Sciatic nerve (tissue), 2 donors: ENCODE results near the gene GPR158. TPM values are rescaled to one million over a fixed set of nuclear protein-coding genes. Genes with fewer than 3 reads are reported as not detected.
"Not testable (repeated sequence)": the region's sequence is repeated elsewhere in the genome, so short reads cannot be mapped to it uniquely, and the experiment has no call there.

Experiments
- ATAC-seq: fragments of 200-7000 bp; cut with Tn5 transposase; one replicate; pipeline ENCODE4 v1.9.1; 2020; ENCODE audit warnings: mild to moderate bottlenecking, moderate library complexity
- DNase-seq: peaks from one replicate; pipeline ENCODE4 v3.0.0-alpha.2; 2020; ENCODE audit warnings: low spot score
- intact Hi-C: fragments of 100-400 bp; cut with DNase I; formaldehyde crosslinking; loops from one replicate; pipeline ENCODE4 v1.14.2; 2022
- total RNA-seq: library from RNA; stranded (reverse); fragmentation: NEBNext Ultra II Directional; extraction: Animal tissue kit (Norgen Biotek cat#: 25700); gene quantifications from one replicate; pipeline ENCODE4 v1.2.1, GENCODE V29; 2021
- donor health status: DM: no; HTN: no; CAD: no.
- donor health status: DM: no; HTN: no; CAD: no.

Gene GPR158, protein sequence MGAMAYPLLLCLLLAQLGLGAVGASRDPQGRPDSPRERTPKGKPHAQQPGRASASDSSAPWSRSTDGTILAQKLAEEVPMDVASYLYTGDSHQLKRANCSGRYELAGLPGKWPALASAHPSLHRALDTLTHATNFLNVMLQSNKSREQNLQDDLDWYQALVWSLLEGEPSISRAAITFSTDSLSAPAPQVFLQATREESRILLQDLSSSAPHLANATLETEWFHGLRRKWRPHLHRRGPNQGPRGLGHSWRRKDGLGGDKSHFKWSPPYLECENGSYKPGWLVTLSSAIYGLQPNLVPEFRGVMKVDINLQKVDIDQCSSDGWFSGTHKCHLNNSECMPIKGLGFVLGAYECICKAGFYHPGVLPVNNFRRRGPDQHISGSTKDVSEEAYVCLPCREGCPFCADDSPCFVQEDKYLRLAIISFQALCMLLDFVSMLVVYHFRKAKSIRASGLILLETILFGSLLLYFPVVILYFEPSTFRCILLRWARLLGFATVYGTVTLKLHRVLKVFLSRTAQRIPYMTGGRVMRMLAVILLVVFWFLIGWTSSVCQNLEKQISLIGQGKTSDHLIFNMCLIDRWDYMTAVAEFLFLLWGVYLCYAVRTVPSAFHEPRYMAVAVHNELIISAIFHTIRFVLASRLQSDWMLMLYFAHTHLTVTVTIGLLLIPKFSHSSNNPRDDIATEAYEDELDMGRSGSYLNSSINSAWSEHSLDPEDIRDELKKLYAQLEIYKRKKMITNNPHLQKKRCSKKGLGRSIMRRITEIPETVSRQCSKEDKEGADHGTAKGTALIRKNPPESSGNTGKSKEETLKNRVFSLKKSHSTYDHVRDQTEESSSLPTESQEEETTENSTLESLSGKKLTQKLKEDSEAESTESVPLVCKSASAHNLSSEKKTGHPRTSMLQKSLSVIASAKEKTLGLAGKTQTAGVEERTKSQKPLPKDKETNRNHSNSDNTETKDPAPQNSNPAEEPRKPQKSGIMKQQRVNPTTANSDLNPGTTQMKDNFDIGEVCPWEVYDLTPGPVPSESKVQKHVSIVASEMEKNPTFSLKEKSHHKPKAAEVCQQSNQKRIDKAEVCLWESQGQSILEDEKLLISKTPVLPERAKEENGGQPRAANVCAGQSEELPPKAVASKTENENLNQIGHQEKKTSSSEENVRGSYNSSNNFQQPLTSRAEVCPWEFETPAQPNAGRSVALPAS (N-terminal part only)
- total RNA-seq = 0.04 TPM

DNA sequence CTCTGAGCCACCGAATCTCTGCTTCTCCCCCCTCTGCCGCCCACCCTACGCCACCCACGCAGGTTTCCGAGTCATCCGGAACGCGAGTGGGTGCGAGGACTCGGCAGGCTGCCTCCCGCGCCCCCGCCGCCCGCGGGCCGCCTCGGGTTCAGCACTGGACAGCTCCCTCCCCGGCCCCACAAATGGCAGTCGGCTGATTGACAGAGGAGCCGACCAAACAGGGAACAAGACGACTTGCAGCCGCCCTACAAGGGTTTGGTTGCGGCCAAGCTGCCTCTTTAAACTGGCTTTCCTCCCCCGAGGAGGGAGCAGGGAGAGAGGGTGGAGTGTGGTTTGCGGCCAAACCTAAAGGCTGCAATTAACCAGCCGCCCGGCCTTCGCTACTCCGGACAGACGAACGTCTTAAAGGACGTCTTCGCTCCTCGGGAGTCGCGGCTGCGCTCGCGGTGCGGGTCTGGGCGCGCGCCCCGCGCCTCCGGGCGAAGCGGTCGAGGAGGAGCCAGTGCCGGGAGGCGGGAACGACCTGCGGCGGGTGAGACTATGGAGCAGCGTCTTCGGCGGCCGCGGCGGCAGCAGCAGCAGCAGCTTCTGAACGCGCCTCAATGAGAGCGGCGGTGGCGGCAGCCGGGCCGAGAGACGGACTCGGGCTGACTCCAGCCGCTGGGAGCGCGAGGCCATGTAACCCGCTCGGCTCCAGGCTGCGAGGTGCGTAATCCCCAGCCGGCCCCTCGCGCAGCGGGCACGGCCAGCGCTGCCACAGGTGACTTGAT, at the start of gene GPR158:
TSS of gene GPR158 (plus strand) at position 541 of the 770 bp plus-strand sequence. CDS start 420 bp downstream, outside the sequence.
- DNase-seq (peak; percentile 82), ATAC-seq (peak; percentile 88)
- intact Hi-C loops = no loop called here

DNA sequence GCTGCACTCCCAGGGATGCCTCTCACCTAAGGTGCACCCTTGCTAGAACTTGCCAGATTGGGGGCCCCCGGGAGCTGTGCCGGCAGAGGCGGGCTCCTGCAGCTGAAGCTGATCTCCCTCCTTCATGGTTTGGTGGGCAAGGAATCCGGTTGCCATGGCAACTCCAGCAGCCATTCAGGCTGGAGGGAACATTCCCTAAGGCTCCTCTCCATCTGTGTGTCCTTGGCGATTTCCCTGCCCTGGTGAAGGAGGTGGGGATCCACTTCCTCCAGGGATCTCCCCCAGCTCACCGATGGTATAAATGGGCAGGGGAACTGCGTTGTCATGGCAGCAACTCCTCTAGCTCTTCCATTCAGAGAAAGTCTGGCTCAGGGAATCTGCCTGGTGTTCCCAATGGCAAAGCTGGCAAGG, 49.6 kb upstream of the GPR158 start:
- intact Hi-C loops = no loop called here
- ATAC-seq (no peak), DNase-seq (no peak)

DNA sequence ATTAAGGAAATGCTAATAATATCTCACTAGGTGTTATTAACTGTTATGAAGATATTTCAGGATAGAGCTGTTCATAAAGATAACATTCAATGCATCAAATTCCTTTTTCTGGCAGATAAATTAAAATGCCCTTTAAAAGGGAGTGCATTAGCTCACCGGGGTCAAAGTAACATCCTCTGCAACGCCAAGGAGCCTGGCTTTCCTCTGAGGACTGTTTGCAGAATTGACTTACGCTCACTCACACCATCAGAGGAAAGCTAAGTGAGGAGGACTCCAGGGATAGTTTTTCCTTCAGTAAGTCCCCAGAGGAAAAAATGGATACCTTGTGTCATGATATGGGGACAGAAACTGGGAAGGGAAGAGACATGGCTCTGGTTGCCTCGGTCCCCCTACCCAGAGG, 45.2 kb upstream of the GPR158 start:
- DNase-seq (no peak), ATAC-seq (no peak)
- intact Hi-C loops = no loop called here

DNA sequence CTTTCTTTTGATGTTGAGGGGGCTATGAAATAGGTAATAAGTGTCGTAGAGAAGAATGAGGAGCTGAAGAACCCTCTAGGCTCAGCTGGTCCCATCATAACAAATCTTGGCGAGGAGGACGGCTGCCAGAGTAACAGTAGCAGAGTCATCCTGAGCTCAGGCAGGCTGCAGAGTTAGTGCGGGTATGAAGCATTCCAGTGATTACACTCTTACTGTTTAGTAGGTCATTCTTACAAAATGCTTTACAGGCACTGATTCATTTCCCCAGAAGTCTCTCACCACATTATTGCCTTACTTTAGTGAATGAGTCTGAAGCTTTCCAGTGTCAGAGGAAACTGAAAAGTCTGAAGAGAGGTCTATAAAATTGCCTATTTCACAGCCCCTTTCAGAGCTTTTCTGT, 43.9 kb upstream of the GPR158 start:
- ATAC-seq (no peak), DNase-seq (no peak)

DNA sequence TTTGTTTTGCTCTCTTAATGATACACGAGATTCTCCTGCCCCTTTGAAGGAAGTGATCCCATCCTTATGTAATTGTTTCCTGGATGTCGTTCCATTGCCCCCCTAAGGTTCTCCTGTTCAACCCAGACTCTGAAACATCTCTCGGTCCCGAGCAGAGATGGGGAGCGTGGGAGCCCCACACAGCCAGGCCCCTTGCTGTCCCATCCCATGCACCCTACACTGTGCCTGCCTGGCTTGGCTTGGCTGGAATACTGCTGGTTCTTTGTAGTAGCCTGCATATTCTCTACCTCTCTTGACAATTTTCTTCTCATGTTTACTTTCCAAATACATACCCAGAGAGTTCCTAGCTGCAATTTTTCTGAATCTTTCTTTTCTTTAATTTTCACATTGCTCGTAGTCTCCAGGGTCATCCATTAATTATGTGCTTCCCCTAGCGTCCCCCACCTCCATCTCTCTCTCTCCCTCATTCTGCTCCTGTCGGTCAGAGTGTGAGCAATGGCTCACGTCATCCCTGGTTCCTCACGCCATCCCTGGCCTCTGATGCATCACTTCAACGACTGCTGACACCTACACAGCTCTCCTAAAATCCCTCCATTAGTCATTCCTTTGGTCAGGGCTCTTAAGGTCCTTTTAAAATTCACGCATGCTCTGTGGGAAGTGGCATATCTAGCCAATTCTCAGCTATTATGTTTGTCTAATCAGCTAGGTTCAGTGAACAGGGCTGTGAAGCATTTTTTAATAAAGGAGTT, 32.5 kb upstream of the GPR158 start:
- DNase-seq (no peak), ATAC-seq (no peak)
- intact Hi-C loops = no loop called here

More for the DNA sequence above, 43.9 kb upstream of the GPR158 start:
- intact Hi-C loops = no loop called here

DNA sequence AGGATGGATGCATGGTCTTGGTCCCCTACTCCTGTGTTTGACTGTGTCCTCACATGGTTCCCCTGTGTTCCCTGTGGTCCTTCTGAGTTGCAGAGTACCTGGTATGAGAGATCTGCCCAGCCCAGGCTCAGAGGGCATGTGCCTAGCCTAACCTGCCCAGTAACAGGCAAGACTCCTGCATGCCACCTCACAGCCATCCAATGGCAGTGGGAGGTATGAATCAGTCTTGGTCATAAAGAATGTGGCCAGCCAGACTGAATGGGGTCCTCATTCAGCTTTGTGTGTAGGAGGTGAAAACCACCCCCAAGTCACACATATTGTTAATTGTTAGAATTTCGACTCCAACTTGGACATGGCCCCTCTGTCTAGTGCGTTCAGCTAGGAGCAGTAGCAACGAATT, 17.2 kb upstream of the GPR158 start:
- DNase-seq (no peak), ATAC-seq (no peak)
- intact Hi-C loops = no loop called here

DNA sequence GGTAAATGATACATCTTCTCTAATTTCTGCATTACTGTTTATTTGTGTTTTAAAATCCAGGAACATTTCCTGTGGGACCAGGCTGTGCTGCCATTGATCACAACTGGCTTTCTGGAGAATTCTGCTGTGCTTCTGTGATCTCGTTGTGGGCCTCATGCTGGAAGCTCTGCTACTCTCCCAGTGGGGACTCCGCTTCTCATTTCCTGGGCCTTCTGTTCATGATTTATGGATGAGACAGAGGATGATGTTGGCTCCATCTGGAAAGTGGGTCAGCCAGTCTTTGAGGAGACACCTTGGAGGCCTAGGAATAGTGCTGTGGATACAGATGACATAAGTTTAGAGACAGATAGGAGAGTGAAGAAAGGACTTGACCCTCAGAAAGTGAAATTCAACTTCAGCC, 15.2 kb upstream of the GPR158 start:
- ATAC-seq (no peak), DNase-seq (no peak)
- intact Hi-C loops = no loop called here

DNA sequence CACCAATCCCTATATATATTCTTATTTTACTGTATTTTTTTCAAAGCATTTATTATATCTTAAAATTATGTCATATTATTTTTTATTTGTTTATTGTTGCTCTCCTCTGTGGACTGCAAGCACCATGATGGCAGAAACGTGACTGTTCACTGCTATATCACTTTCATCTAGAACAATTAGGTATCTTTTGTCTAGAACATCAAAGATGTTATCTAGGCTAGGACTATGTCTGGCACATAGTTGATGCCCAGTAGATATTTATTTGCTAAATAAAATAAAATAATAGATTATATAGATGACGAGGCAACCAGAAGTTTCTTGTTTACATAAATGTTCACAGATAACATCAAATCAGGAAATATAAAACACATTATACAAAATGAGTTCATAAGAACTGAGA, 12.4 kb upstream of the GPR158 start:
- intact Hi-C loops = no loop called here
- ATAC-seq = no peak
- no peak for DNase-seq

DNA sequence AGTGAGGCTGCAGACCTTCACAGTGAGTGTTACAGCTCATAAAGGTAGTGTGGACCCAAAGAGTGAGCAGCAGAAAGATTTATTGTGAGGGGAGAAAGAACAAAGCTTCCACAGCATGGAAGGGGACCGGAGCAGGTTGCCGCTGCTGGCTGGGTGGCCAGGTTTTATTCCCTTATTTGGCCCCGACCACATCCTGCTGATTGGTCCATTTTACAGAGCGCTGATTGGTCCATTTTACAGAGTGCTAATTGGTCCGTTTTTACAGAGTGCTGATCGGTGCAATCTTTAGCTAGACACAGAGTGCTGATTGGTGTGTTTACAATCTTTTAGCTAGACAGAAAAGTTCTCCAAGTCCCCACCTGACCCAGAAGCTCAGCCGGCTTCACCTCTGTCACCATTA, 11.3 kb upstream of the GPR158 start:
- DNase-seq, intact Hi-C loops, ATAC-seq: not testable (repeated sequence)

DNA sequence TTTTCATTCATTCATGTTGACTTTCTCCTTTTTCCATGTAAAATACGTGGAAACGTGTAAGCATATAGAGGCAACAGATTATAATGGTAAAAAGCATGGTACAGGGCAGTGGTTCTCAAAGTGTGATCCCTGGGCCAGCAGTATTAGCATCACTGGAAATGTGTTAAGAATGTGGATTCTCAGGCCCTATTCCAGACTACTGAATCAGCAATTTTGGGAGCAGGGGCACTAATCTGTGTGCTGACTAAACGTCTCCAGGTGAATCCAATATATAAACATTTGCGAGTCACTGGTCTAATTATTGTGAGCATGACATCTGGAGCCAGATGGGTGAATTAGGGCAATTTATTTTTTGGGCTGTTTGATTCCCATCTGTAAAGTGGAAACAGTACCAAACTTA, 5.1 kb upstream of the GPR158 start:
- DNase-seq (no peak), ATAC-seq (no peak)
- intact Hi-C loops = no loop called here

DNA sequence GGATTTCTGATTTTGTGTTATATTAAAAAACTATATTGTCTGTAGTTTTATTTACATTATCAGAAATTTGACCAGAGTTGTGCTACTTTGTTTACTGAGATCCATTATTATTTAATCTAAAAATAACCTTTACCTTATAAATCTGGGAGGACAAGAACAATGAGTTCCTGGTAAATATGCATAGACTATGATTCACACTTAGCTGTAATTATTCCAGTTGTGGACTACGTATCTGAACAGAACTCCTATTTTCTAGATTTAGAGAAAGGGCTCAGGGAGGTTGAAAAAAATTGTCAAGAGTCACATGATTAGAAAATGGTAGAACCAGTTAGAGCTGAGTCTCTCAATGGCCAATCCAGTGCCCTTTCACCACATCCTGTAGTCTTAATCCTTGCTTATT, 4.2 kb upstream of the GPR158 start:
- intact Hi-C loops = no loop called here
- DNase-seq = no peak
- ATAC-seq = no peak

DNA sequence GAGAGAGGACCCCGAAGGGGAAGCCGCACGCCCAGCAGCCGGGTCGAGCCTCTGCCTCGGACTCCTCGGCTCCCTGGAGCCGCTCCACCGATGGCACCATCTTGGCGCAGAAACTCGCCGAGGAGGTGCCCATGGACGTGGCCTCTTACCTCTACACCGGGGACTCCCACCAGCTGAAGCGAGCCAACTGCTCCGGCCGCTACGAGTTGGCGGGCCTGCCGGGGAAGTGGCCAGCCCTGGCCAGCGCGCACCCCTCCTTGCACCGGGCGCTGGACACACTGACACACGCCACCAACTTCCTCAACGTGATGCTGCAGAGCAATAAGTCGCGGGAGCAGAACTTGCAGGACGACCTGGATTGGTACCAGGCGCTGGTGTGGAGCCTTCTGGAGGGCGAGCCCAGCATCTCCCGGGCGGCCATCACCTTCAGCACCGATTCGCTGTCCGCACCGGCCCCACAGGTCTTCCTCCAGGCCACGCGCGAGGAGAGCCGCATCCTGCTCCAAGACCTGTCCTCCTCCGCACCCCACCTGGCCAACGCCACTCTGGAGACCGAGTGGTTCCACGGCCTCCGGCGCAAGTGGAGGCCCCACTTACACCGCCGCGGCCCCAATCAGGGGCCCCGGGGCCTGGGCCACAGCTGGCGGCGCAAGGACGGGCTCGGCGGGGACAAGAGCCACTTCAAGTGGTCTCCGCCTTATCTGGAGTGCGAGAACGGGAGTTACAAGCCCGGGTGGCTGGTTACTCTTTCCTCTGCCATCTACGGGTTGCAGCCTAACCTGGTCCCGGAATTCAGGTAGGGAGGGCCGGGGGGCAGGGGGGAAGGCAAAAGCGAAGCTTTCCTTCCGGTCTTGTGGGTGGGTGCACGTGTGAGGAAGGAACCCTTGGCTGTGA, 973 bp downstream of the GPR158 start:
- ATAC-seq (no peak), DNase-seq (no peak)
- intact Hi-C loops = no loop called here

DNA sequence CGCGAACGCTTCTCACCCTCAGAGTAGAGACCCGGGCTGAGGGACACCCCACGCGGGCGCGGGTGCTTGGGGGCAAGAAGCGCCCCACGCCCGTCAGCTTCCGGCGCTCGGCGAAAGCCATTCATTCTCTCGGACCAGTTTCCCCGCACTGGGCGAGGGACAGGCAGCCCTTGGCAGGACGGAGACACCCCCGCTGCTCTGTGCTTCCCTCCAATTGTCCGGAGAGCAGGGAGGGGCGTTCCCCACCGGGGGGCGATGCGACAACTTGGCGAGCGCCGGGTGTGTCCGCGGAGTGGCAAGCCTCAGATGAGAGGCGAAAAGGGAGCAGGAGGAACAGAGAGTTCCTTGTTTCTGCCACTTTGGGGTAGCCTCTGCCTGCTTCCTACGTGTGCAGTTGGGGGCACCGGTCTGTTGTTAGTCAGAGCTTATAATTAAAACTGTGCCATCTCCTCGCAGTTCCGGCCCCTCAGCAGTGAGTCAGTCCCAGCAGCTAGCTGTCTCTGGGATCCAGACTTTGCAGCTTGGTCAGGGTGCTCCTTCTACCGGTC, 1.7 kb downstream of the GPR158 start:
- intact Hi-C loops = no loop called here

DNA sequence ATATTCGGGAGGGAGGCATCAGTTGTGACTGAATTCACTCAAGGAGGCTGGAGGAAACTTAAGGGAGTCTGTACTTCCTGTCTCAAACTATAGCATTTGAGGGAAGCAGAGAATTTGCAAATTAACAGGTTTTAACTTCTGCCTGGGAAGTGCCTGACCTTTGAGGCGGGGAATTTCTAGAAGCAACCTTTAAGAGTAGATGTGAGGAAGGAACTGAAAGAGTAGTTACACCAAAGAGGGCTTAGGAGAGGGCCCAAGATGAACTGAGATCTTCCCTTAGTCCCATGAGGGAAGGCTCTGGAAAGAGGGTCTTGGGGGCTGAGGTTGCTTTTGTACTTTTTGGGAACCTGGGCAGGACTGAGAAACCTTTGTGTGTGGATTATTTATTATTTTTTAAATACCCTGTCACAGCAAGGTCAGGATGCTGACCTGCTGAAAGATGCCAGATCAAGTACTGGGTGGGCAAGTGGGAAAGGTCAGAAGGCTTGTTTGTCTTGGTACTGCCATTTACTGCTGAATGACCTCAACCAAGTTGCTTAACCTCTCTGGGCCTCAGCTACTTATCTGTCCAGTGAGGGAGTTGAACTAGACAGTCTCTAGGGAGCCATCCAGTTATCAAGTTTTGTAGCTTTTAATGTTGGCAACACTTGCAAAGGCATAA, 2.4 kb downstream of the GPR158 start:
- intact Hi-C loops = no loop called here
- no peak for ATAC-seq

More for the DNA sequence above, 1.7 kb downstream of the GPR158 start:
- no peak for DNase-seq
- ATAC-seq = no peak

DNA sequence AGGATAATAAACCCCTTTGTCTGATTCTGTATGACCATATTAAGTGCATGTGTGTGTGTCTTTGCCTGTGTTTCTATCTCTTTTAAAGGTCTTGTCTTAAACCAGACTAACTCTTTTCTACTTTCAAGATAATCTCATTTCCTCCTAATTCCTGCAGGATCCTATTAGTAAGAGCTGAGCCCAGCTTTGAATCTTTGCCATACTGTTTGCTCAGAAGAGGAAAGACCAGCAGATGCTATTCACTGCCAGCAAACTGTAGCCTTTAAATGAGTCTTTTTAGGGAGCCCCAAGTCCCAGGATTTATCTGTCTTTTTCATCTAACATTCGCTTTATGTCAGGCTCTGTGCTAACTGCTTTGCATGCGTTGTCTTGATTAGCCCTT, 2.9 kb downstream of the GPR158 start:
- no peak for ATAC-seq
- DNase-seq = no peak
- intact Hi-C loops = no loop called here

More for the DNA sequence above, 2.4 kb downstream of the GPR158 start:
- no peak for DNase-seq

DNA sequence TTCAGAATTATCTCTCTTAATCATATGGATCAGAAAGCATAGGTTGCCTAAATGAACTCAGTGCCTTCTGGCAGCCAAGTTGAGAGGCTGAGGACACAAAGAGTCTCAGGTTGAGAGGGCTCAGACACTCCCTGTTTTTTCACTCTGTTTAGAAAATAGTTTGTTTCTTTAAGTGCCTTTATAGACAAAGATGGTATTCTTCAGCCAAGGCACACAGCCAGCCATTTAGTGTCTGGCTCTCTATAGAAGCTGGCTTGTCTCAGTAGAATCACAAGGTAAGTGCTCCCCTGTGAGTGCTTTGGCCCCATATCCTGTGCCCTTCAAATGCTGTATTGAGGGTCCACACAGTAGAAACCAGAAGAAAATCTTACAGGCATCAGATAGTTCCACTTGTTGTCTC, 3.6 kb downstream of the GPR158 start:
- no peak for DNase-seq
- no peak for ATAC-seq
- intact Hi-C loops = no loop called here
